Adrenal gland (tissue), 5 donors: ENCODE results near the gene USP34.

Source experiments
- CTCF ChIP-seq, 6 experiments: fragments of 450-650 bp in 4 of 6; fragments of 200-600 bp in 2 of 6; sonication (generic) in 1 of 6; IDR thresholded peaks; 1 replicate in 5 of 6; 2 replicates in 1 of 6; pipeline versions ENCODE4 v1.5.1 to v1.8.0; 2016 to 2021; ENCODE audit warnings: antibody characterized with exemption in 6 of 6, mild to moderate bottlenecking in 2 of 6, moderate library complexity in 1 of 6
- POLR2A ChIP-seq, 2 donors: fragments of 450-650 bp; IDR thresholded peaks; one replicate each; pipeline ENCODE4 v1.6.1; 2017; ENCODE audit warnings: antibody characterized with exemption in 2 of 2, mild to moderate bottlenecking in 2 of 2, moderate library complexity in 1 of 2
- donor health status: DM: no; HTN: no; CAD: no.

- no peak for TF ChIP-seq POLR2A (IDR thresholded peaks at IDR 0.05)
- TF ChIP-seq CTCF (IDR thresholded peaks at IDR 0.05): no peak
Observed at GRCh38 chr2:61241266-61241665, 229.6 kb downstream of the USP34 start.
